ENCODE measurements around the gene HK3.

The HK3 gene

DNA sequence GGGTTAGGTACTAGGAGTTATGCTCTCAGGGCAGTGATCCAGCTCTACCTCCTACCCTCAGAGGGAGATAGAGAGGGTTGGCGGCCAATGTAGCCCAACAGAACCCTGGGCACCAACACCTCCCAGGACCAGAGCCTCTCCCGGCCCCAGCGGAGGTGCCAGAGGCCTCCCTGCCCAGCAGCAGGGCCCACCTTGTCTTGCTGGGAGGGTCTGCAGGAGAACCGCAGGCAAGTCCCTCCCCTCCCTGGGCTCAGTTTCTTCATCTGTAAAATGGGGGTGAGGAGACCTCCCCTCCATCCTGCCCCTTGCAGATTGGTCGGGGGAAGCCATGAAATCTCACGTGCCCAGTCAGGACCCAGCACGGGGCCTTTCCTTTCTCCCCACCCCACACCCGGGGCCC lies 34.4 kb downstream of the HK3 start:
- TF ChIP-seq, protein P1, sequence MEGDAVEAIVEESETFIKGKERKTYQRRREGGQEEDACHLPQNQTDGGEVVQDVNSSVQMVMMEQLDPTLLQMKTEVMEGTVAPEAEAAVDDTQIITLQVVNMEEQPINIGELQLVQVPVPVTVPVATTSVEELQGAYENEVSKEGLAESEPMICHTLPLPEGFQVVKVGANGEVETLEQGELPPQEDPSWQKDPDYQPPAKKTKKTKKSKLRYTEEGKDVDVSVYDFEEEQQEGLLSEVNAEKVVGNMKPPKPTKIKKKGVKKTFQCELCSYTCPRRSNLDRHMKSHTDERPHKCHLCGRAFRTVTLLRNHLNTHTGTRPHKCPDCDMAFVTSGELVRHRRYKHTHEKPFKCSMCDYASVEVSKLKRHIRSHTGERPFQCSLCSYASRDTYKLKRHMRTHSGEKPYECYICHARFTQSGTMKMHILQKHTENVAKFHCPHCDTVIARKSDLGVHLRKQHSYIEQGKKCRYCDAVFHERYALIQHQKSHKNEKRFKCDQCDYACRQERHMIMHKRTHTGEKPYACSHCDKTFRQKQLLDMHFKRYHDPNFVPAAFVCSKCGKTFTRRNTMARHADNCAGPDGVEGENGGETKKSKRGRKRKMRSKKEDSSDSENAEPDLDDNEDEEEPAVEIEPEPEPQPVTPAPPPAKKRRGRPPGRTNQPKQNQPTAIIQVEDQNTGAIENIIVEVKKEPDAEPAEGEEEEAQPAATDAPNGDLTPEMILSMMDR (IDR thresholded peaks at IDR 0.05; ENCODE audit: control insufficient read depth, insufficient read depth, low read depth, low read length, missing control alignments), result no peak
- H3K4me3 ChIP-seq (ENCODE audit: control insufficient read depth, low read depth, low read length), result no peak overlapping the region
- no peak for DNase-seq (ENCODE audit: low read depth)

DNA sequence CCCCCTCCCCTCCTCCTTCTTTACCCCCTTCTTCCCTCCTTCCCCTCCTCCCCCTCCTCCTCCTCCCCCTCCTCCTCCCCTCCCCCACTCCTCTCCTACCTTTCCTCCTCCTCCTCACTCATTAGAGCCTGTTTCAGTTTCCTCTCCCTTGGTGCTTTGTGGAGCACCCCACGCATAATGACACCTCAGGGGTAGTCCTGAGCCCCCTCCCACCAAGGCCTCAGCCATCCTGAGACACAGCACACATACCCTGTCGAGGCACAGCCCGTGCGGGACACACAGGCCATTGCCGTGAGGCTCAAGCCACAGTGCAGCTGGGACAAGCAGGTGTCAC lies 35.4 kb downstream of the HK3 start:
- DNase-seq (ENCODE audit: low read depth), result no peak
- TF ChIP-seq, protein P1 (IDR thresholded peaks at IDR 0.05; ENCODE audit: control insufficient read depth, insufficient read depth, low read depth, low read length, missing control alignments), result no peak
- H3K4me3 ChIP-seq (ENCODE audit: control insufficient read depth, low read depth, low read length), result no peak overlapping the region

DNA sequence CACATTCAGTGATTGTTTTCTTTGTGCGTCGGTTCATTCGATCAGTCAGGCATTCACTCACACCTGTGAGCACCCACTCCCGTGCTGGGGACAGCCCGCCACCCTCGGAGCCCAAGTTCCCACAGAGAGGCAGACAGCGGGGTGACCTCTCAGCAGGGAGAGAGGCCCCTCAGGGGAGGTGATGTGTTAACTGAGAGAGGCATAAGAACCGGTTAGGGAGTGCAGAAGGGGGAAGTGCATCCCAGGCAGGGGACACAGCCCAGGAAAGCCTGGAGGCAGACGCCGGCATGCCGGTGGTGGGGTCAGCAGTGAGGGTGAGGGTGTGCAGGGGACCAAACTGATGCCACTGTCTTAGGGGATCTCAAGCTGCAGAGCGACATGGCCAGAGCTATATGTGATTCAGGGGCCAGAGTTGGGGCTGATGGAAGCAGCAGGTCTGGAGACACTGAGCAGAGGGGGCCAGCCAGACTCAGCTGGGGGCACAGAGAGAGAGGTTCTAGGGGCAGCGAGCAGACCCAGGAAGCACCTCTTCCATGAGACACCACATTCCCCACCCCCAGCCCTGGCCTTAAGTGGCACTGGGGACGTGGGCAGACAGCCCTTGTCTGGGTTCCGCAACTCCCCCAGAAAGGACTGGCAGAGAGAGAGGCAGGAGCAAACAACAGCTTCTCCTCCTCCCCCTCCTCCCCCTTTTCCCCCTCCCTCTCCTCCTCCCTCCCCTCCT lies 35.9 kb downstream of the HK3 start:
- DNase-seq (ENCODE audit: low read depth), result no peak
- TF ChIP-seq, protein P1 (IDR thresholded peaks at IDR 0.05; ENCODE audit: control insufficient read depth, insufficient read depth, low read depth, low read length, missing control alignments), result no peak
- no peak overlapping the region for H3K4me3 ChIP-seq (ENCODE audit: control insufficient read depth, low read depth, low read length)

DNA sequence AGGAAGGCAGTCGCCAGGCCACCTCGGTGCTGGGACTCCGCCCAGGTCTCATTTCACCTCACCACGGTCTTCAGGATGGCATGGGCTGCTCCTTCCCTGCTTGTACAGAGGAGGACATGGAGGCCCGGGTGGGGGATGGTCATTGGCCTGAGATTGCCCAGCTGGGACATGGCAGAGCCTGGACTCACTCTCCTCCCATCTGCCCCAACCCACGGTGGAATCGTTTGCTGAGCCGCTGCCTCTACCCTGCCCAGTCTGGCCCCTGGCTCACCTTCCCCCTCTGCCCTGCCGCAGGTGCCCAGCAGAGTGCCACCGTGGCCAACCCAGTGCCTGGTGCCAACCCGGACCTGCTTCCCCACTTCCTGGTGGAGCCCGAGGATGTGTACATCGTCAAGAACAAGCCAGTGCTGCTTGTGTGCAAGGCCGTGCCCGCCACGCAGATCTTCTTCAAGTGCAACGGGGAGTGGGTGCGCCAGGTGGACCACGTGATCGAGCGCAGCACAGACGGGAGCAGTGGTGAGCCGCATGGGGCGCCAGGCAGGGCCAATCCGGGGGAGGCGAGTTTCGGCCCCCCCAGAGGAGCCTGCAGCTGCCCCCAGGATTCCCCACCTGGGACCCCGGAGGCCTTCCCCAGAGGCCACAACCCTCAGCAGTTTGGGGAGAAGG lies 36.7 kb downstream of the HK3 start:
- no peak overlapping the region for H3K4me3 ChIP-seq (ENCODE audit: control insufficient read depth, low read depth, low read length)
- no peak for DNase-seq (ENCODE audit: low read depth)
- TF ChIP-seq, protein P1 (IDR thresholded peaks at IDR 0.05; ENCODE audit: control insufficient read depth, insufficient read depth, low read depth, low read length, missing control alignments), result no peak

DNA sequence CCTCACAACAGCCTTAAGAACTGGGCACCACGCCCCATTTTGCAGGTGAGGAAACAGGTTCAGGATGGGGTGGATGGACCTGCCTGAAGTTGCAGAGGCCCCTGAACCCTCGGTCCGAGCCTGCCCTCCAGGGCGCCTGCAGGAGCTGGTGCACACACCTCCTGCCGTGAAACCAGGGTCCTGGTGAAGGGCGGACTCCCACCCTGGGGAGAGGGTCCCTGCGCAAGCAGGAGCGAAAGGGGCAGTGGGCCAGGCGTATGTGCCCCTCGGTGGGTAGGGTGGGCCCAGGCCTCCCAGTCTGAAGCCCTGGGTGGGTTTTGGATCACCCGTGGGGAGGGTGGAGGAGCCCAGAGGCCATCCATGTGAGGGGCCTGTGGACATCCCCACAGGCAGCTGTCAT lies 37.9 kb downstream of the HK3 start:
- TF ChIP-seq, protein P1 (IDR thresholded peaks at IDR 0.05; ENCODE audit: control insufficient read depth, insufficient read depth, low read depth, low read length, missing control alignments), result no peak
- no peak for DNase-seq (ENCODE audit: low read depth)
- H3K4me3 ChIP-seq (ENCODE audit: control insufficient read depth, low read depth, low read length), result no peak overlapping the region

DNA sequence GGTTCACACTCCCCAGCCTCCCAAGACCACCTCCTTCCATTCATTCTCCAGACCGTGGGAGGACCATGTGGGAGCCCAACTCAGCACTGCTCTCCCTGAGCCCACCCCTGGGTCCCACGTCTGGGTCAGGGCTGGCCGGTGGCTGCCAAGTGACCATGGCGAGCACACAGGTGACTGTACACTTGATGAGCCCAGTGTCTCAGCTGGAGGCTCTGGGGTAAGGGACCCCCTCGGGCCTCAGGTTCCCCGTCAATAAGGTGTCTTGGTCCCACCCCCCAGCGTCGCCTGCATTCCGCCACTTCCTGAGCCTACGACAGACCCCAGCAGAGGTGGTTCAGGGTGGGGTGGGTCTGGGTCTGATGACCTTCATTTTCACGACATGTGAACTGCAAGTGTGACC lies 38.8 kb downstream of the HK3 start:
- no peak for DNase-seq (ENCODE audit: low read depth)
- TF ChIP-seq, protein P1 (IDR thresholded peaks at IDR 0.05; ENCODE audit: control insufficient read depth, insufficient read depth, low read depth, low read length, missing control alignments), result no peak
- H3K4me3 ChIP-seq (ENCODE audit: control insufficient read depth, low read depth, low read length), result no peak overlapping the region
